Testis (tissue), 3 donors: ENCODE data around the gene STK38. TPM values are rescaled to one million over a fixed set of nuclear protein-coding genes. Genes with fewer than 3 reads are reported as not detected.

Experiments
- DNase-seq: peaks from one replicate; pipeline ENCODE4 v3.0.0-alpha.2; 2019
- H3K27ac ChIP-seq, 2 donors: fragments of 200-600 bp; sonication (generic); one replicate each; pipeline ENCODE4 v1.5.1; 2019
- H3K27me3 ChIP-seq: fragments of 200-600 bp; sonication (generic); one replicate; pipeline ENCODE4 v1.5.1; 2019
- H3K36me3 ChIP-seq: fragments of 200-600 bp; sonication (generic); one replicate; pipeline ENCODE4 v1.5.1; 2017; ENCODE audit warnings: low read depth; ENCODE audit errors: missing control alignments
- H3K4me1 ChIP-seq: fragments of 200-600 bp; sonication (generic); one replicate; pipeline ENCODE4 v1.5.1; 2019
- H3K4me3 ChIP-seq, 2 donors: fragments of 200-600 bp; sonication (generic); one replicate each; pipeline ENCODE4 v1.5.1; 2017 to 2019
- H3K9me3 ChIP-seq: fragments of 200-600 bp; sonication (generic); one replicate; pipeline ENCODE4 v1.5.1; 2017
- CTCF ChIP-seq, 3 experiments: fragments of 450-650 bp in 2 of 3; fragments of 200-600 bp in 1 of 3; sonication (generic) in 1 of 3; IDR thresholded peaks; one replicate each; pipeline ENCODE4 v1.5.1; 2016 to 2019; ENCODE audit warnings: antibody characterized with exemption in 3 of 3, mild to moderate bottlenecking in 2 of 3, moderate library complexity in 1 of 3
- POLR2A ChIP-seq: fragments of 450-650 bp; IDR thresholded peaks from one replicate; pipeline ENCODE4 v1.6.1; 2017; ENCODE audit warnings: antibody characterized with exemption, mild to moderate bottlenecking, moderate library complexity
- WGBS, 2 donors: methylation state at CpG; one replicate each; pipeline ENCODE4 v1.1.5; 2018; 5-methylcytosine and 5-hydroxymethylcytosine counted together
- intact Hi-C: fragments of 100-400 bp; cut with DNase I; formaldehyde crosslinking; loops from one replicate; pipeline ENCODE4 v1.15.1; 2023; ENCODE audit warnings: low total_unique reads
- polyA plus RNA-seq: library from polyadenylated mRNA; stranded (reverse); fragments of 350-450 nt; fragmentation: Illumina TruSeq; extraction: RNeasy Lipid Tissue Mini Kit (QIAGEN cat#74804); gene quantifications from one replicate; pipeline ENCODE4 v1.2.3, GENCODE V29; 2014; ENCODE audit warnings: low read depth, low replicate concordance; ENCODE audit not compliant: insufficient read depth
- total RNA-seq, 2 donors: library from RNA; depleted of rRNA; stranded (reverse); fragments of >200 nt; gene quantifications; one replicate each; pipeline ENCODE4 v1.2.3, GENCODE V29; 2016

STK38 gene
- total and polyA plus RNA-seq, 3 donors from 2014 or later = 20.4 to 23.9 (median 22.0) TPM

GRCh38 chr6:36542041-36542440 is 5.2 kb downstream of the STK38 start:
- H3K27ac ChIP-seq = no peak overlapping the region
- no peaks in the 10 kb centered on the region for H3K9me3 ChIP-seq
- no peak overlapping the region for H3K4me3 ChIP-seq
- 92 to 96% methylated on average over 2 of the region's 2 CpGs for WGBS, 2 donors
- no peaks in the 10 kb centered on the region for H3K27me3 ChIP-seq
- no peaks in the 10 kb centered on the region for H3K36me3 ChIP-seq
- DNase-seq = no peak
- TF ChIP-seq CTCF (IDR thresholded peaks at IDR 0.05) (no peak), POLR2A (no peak)
- peaks cover 17% of the 10 kb centered on the region for H3K4me1 ChIP-seq
- intact Hi-C loops = loop anchor here (10.0 kb wide), 1 partner anchor 53 kb away; the partner anchor contains the start of gene SRSF3

- no peaks in the 10 kb centered on the region for H3K36me3 ChIP-seq
- DNase-seq = no peak
- H3K4me3 ChIP-seq = no peak overlapping the region
- intact Hi-C loops = loop anchor here (10.0 kb wide), 1 partner anchor 55 kb away; the partner anchor contains the start of gene SRSF3
- TF ChIP-seq POLR2A (no peak), CTCF (IDR thresholded peaks at IDR 0.05) (no peak)
- H3K27ac ChIP-seq = no peak overlapping the region
- H3K4me1 ChIP-seq = peaks cover 12% of the 10 kb centered on the region
- H3K27me3 ChIP-seq = no peaks in the 10 kb centered on the region
- no peaks in the 10 kb centered on the region for H3K9me3 ChIP-seq
- WGBS, 2 donors = 92 to 96% methylated on average over 4 of the region's 4 CpGs
Measured at GRCh38 chr6:36539814-36540568, 7.3 kb downstream of the STK38 start.

GRCh38 chr6:36536873-36537547 is 10.3 kb downstream of the STK38 start:
- Histone ChIP-seq H3K36me3 (no peaks in the 10 kb centered on the region), H3K27me3 (no peaks in the 10 kb centered on the region), H3K27ac (no peak overlapping the region), H3K4me1 (no peaks in the 10 kb centered on the region), H3K4me3 (no peak overlapping the region), H3K9me3 (no peaks in the 10 kb centered on the region)
- no peak for DNase-seq
- TF ChIP-seq POLR2A (no peak), CTCF (IDR thresholded peaks at IDR 0.05) (no peak)
- intact Hi-C loops = no loop called here
- WGBS, 2 donors = 93 to 94% methylated on average over 3 of the region's 3 CpGs

- DNase-seq = no peak
- no peak overlapping the region for H3K4me3 ChIP-seq
- 35 to 43% methylated on average over 1 of the region's 1 CpG for WGBS, 2 donors
- TF ChIP-seq POLR2A (no peak), CTCF (IDR thresholded peaks at IDR 0.05) (no peak)
- H3K27ac ChIP-seq = no peak overlapping the region
- H3K9me3 ChIP-seq = no peaks in the 10 kb centered on the region
- no peaks in the 10 kb centered on the region for H3K27me3 ChIP-seq
- no peaks in the 10 kb centered on the region for H3K36me3 ChIP-seq
- intact Hi-C loops = no loop called here
- no peaks in the 10 kb centered on the region for H3K4me1 ChIP-seq
Measured at GRCh38 chr6:36533321-36533720, 14.0 kb downstream of the STK38 start.
